Measurements from ENCODE around the gene GADD45G. TPM values are rescaled to one million over a fixed set of nuclear protein-coding genes. Genes with fewer than 3 reads are reported as not detected.

The GADD45G gene
- total and polyA plus RNA-seq, 4 donors: 5.5 to 106 (median 43.3) TPM

DNA sequence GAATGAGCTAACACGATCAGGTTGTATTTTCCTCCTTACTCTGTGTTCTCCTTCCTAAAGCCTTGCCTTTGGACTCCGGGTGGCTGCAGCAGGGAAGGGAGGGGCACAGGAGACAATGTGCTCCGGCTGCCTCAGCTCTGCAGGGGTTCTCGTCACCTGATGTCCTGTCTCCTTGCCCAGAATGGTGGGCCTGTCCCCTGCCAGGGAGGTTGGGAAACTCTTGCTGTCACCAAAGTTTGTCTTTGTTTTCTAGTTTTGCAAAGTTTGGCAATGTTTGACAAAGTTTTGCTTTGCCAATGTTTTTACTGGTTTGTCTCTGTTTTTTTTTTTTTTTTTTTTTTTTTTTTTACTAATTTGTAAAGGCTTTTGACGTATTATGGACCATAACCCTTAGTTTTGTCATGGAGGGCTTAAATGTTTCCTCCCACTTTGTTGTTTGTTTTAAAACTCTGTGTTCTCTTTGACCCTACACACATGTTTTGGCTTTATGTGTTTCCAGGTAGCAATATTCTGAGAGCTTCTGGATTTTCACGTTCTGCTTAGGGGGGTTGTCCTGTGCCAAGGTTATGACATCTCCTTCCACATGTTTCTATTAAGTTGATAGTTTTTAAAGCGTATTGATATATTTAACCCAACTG lies 49.3 kb downstream of the GADD45G start:
- 31% methylated on average over 7 of the region's 7 CpGs for WGBS
- H3K9ac ChIP-seq (ENCODE audit: low read depth in 1 of 2, low read length in 2 of 2): peak overlapping the region in 1 of 2 donors; percentile 63
- no peak overlapping the region for H3K4me3 ChIP-seq (ENCODE audit: low read depth in 1 of 3, low read length in 3 of 3)
- peak in 1 of 2 donors; percentile 80 for TF ChIP-seq EGR1 (IDR thresholded peaks at IDR 0.05; ENCODE audit: low read depth in 2 of 2)
- peak; percentile 82 to 97 for TF ChIP-seq RXRA (IDR thresholded peaks at IDR 0.05)
- TF ChIP-seq TAF1 (conservative IDR thresholded peaks at IDR 0.05): no peak
- peak; percentile 87 for TF ChIP-seq YY1 (IDR thresholded peaks at IDR 0.05)
- TF ChIP-seq, protein P1, sequence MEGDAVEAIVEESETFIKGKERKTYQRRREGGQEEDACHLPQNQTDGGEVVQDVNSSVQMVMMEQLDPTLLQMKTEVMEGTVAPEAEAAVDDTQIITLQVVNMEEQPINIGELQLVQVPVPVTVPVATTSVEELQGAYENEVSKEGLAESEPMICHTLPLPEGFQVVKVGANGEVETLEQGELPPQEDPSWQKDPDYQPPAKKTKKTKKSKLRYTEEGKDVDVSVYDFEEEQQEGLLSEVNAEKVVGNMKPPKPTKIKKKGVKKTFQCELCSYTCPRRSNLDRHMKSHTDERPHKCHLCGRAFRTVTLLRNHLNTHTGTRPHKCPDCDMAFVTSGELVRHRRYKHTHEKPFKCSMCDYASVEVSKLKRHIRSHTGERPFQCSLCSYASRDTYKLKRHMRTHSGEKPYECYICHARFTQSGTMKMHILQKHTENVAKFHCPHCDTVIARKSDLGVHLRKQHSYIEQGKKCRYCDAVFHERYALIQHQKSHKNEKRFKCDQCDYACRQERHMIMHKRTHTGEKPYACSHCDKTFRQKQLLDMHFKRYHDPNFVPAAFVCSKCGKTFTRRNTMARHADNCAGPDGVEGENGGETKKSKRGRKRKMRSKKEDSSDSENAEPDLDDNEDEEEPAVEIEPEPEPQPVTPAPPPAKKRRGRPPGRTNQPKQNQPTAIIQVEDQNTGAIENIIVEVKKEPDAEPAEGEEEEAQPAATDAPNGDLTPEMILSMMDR (IDR thresholded peaks at IDR 0.05; ENCODE audit: low read depth, low read length, missing input control): no peak
- peak; percentile 57 to 87 for TF ChIP-seq JUND (IDR thresholded peaks at IDR 0.05)
- TF ChIP-seq, protein P2, sequence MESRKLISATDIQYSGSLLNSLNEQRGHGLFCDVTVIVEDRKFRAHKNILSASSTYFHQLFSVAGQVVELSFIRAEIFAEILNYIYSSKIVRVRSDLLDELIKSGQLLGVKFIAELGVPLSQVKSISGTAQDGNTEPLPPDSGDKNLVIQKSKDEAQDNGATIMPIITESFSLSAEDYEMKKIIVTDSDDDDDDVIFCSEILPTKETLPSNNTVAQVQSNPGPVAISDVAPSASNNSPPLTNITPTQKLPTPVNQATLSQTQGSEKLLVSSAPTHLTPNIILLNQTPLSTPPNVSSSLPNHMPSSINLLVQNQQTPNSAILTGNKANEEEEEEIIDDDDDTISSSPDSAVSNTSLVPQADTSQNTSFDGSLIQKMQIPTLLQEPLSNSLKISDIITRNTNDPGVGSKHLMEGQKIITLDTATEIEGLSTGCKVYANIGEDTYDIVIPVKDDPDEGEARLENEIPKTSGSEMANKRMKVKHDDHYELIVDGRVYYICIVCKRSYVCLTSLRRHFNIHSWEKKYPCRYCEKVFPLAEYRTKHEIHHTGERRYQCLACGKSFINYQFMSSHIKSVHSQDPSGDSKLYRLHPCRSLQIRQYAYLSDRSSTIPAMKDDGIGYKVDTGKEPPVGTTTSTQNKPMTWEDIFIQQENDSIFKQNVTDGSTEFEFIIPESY (IDR thresholded peaks at IDR 0.05): peak; percentile 90
- peak; percentile 50 for TF ChIP-seq NR2F2 (IDR thresholded peaks at IDR 0.05)
- TF ChIP-seq GABPA (IDR thresholded peaks at IDR 0.05 in 1 of 2, conservative IDR thresholded peaks at IDR 0.05 in 1 of 2): peak in 1 of 2 donors; percentile 57
- TF ChIP-seq SP1 (IDR thresholded peaks at IDR 0.05): peak; percentile 94
- TF ChIP-seq RAD21 (IDR thresholded peaks at IDR 0.05): peak; percentile 56 to 64
- TF ChIP-seq, protein P3, sequence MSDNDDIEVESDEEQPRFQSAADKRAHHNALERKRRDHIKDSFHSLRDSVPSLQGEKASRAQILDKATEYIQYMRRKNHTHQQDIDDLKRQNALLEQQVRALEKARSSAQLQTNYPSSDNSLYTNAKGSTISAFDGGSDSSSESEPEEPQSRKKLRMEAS (IDR thresholded peaks at IDR 0.05): peak; percentile 85
- peak; percentile 42 for TF ChIP-seq HNF4G (IDR thresholded peaks at IDR 0.05)
- TF ChIP-seq, protein P4, sequence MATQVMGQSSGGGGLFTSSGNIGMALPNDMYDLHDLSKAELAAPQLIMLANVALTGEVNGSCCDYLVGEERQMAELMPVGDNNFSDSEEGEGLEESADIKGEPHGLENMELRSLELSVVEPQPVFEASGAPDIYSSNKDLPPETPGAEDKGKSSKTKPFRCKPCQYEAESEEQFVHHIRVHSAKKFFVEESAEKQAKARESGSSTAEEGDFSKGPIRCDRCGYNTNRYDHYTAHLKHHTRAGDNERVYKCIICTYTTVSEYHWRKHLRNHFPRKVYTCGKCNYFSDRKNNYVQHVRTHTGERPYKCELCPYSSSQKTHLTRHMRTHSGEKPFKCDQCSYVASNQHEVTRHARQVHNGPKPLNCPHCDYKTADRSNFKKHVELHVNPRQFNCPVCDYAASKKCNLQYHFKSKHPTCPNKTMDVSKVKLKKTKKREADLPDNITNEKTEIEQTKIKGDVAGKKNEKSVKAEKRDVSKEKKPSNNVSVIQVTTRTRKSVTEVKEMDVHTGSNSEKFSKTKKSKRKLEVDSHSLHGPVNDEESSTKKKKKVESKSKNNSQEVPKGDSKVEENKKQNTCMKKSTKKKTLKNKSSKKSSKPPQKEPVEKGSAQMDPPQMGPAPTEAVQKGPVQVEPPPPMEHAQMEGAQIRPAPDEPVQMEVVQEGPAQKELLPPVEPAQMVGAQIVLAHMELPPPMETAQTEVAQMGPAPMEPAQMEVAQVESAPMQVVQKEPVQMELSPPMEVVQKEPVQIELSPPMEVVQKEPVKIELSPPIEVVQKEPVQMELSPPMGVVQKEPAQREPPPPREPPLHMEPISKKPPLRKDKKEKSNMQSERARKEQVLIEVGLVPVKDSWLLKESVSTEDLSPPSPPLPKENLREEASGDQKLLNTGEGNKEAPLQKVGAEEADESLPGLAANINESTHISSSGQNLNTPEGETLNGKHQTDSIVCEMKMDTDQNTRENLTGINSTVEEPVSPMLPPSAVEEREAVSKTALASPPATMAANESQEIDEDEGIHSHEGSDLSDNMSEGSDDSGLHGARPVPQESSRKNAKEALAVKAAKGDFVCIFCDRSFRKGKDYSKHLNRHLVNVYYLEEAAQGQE (IDR thresholded peaks at IDR 0.05): peak; percentile 63
- TF ChIP-seq HNF4A (conservative IDR thresholded peaks at IDR 0.05): peak; percentile 82 to 89
- TF ChIP-seq, protein P5, sequence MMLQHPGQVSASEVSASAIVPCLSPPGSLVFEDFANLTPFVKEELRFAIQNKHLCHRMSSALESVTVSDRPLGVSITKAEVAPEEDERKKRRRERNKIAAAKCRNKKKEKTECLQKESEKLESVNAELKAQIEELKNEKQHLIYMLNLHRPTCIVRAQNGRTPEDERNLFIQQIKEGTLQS (IDR thresholded peaks at IDR 0.05): peak; percentile 60
- TF ChIP-seq FOXA2 (IDR thresholded peaks at IDR 0.05): peak; percentile 33
- peak; percentile 48 for TF ChIP-seq FOXA1 (IDR thresholded peaks at IDR 0.05)
- no peaks in the 10 kb centered on the region for H3K27me3 ChIP-seq (ENCODE audit: control insufficient read depth in 4 of 4, insufficient read depth in 4 of 4, low read length in 3 of 4)
- H3K36me3 ChIP-seq (ENCODE audit: control insufficient read depth in 4 of 4, insufficient read depth in 3 of 4, low read depth in 1 of 4, low read length in 3 of 4): no peaks in the 10 kb centered on the region
- H3K27ac ChIP-seq (ENCODE audit: low read depth in 1 of 2, low read length in 2 of 2): peak overlapping the region; percentile 83 to 95
- H3K4me1 ChIP-seq (ENCODE audit: control insufficient read depth in 4 of 4, insufficient read depth in 4 of 4, low read length in 3 of 4): peaks cover 20 to 41% (median 33%) of the 10 kb centered on the region in 4 donors
- H3K9me3 ChIP-seq (ENCODE audit: control insufficient read depth in 4 of 4, low read length in 3 of 4): no peaks in the 10 kb centered on the region
- DNase-seq (ENCODE audit: low spot score): no peak
